ENCODE results near the gene TATDN3.

DNA sequence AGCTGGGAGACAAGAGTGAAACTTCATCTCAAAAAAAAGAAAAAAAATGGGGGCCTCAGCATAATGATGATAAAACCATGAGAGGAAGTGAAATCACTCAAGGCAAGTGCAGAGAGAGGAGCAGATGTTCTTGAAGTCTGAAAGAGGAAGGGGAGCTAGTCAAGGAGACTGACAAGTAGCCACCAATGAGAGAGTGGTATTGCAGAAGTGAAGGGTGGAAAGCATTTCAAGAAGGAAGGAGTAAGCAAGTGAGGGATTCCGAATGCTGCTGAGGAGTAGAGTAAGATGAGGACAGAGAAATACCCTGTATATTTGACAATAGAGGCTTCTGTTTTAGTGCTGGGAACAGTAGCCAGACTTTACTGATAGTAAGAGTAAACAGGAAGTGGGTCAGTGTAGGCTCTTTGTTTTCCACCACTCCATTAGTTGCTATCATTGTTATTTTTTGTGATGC lies 2.9 kb downstream of the TATDN3 start:
- TF ChIP-seq SPI1 (IDR thresholded peaks at IDR 0.05; ENCODE audit: low read depth, low read length) (peak; percentile 97), POLR2AphosphoS5 (IDR thresholded peaks at IDR 0.05; ENCODE audit: low read depth, low read length) (peak; percentile 71), POLR2A (IDR thresholded peaks at IDR 0.05; ENCODE audit: low read depth, low read length) (peak; percentile 81)

All from GM12891 (cell line).